GM23338 (cell line): ENCODE data around the gene SFT2D3. TPM values are rescaled to one million over a fixed set of nuclear protein-coding genes. Genes with fewer than 3 reads are reported as not detected.
A peak's percentile ranks its signal among the peaks of the same experiment; 100 is the strongest.

Experiments used
- ATAC-seq: fragments of 200-7000 bp; cut with Tn5 transposase; 3 replicates; pipeline ENCODE4 v1.9.1; 2020
- DNase-seq: peaks from one replicate; pipeline ENCODE4 v3.0.0-alpha.2; 2015; ENCODE audit warnings: low spot score
- H2AFZ ChIP-seq: fragments of 200-600 bp; sonication (generic); 2 replicates; pipeline ENCODE4 v1.8.0; 2016; ENCODE audit warnings: antibody characterized with exemption, mild to moderate bottlenecking, moderate library complexity
- H3F3A ChIP-seq: fragments of 200-600 bp; sonication (generic); replicated peaks from 2 replicates; pipeline ENCODE4 v1.8.0; 2017; ENCODE audit warnings: antibody characterized with exemption, mixed run types, low read depth
- H3K27ac ChIP-seq: fragments of 200-600 bp; sonication (generic); 2 replicates; pipeline ENCODE4 v1.6.1; 2016; ENCODE audit warnings: low read depth
- H3K27me3 ChIP-seq: fragments of 200-600 bp; sonication (generic); 2 replicates; pipeline ENCODE4 v1.8.0; 2016; ENCODE audit warnings: mild to moderate bottlenecking, mixed run types, moderate library complexity; ENCODE audit not compliant: insufficient read depth
- H3K36me3 ChIP-seq: fragments of 200-600 bp; sonication (generic); 2 replicates; pipeline ENCODE4 v1.8.0; 2016; ENCODE audit warnings: mild to moderate bottlenecking; ENCODE audit not compliant: insufficient read depth
- H3K4me1 ChIP-seq: fragments of 200-600 bp; sonication (generic); 2 replicates; pipeline ENCODE4 v1.8.0; 2016; ENCODE audit warnings: mild to moderate bottlenecking, moderate library complexity; ENCODE audit not compliant: insufficient read depth
- H3K4me2 ChIP-seq: fragments of 200-600 bp; sonication (generic); 2 replicates; pipeline ENCODE4 v1.7.1; 2017; ENCODE audit warnings: mixed run types
- H3K4me3 ChIP-seq: fragments of 200-600 bp; sonication (generic); 2 replicates; pipeline ENCODE4 v1.6.1; 2016; ENCODE audit warnings: mixed run types
- H3K79me2 ChIP-seq: fragments of 200-600 bp; sonication (generic); replicated peaks from 2 replicates; pipeline ENCODE4 v1.8.0; 2017; ENCODE audit warnings: mild to moderate bottlenecking; ENCODE audit not compliant: insufficient read depth
- H3K9me2 ChIP-seq: fragments of 200-600 bp; sonication (generic); 2 replicates; pipeline ENCODE4 v1.8.0; 2017; ENCODE audit not compliant: insufficient read depth
- H4K20me1 ChIP-seq: fragments of 200-600 bp; sonication (generic); replicated peaks from 2 replicates; pipeline ENCODE4 v1.8.0; 2017; ENCODE audit warnings: mild to moderate bottlenecking; ENCODE audit not compliant: insufficient read depth
- H3K27ac Mint-ChIP-seq: 2 replicates; pipeline ENCODE4 v1.8.0; 2020; ENCODE audit warnings: inconsistent platforms, mild to moderate bottlenecking, moderate library complexity, mixed read lengths
- H3K27me3 Mint-ChIP-seq: 3 replicates; pipeline ENCODE4 v1.8.0; 2022; ENCODE audit warnings: low read depth, mild to moderate bottlenecking, moderate library complexity, mixed read lengths, inconsistent platforms; ENCODE audit not compliant: insufficient read depth, poor library complexity
- H3K36me3 Mint-ChIP-seq: 3 replicates; pipeline ENCODE4 v1.8.0; 2021; ENCODE audit warnings: low read depth, mild to moderate bottlenecking, inconsistent platforms, moderate library complexity, mixed read lengths
- H3K4me1 Mint-ChIP-seq: 3 replicates; pipeline ENCODE4 v1.8.0; 2020; ENCODE audit warnings: mild to moderate bottlenecking, inconsistent platforms, mixed read lengths
- H3K4me3 Mint-ChIP-seq: 3 replicates; pipeline ENCODE4 v1.8.0; 2021; ENCODE audit warnings: moderate library complexity, mild to moderate bottlenecking, inconsistent platforms, mixed read lengths
- H3K9me3 Mint-ChIP-seq: 3 replicates; pipeline ENCODE4 v1.8.0; 2020; ENCODE audit warnings: moderate library complexity, mild to moderate bottlenecking, inconsistent platforms, mixed read lengths
- EZH2phosphoT487 ChIP-seq: fragments of 200-600 bp; sonication (generic); IDR thresholded peaks from one replicate; pipeline ENCODE4 v1.8.1; 2018; ENCODE audit warnings: antibody characterized with exemption; ENCODE audit not compliant: unreplicated experiment
- NANOG ChIP-seq: IDR thresholded peaks from 2 replicates; pipeline ENCODE4 v1.6.1; 2016; ENCODE audit warnings: antibody characterized with exemption, borderline replicate concordance
- ZNF331 ChIP-seq: fragments of 250-450 bp; sonication (Bioruptor Pico); IDR thresholded peaks from 2 replicates; pipeline ENCODE4 v1.5.0; 2020; ENCODE audit warnings: low read depth, mild to moderate bottlenecking, moderate library complexity
- polyA plus RNA-seq: library from polyadenylated mRNA; unstranded; fragments of >200 nt; fragmentation: Nextera tagmentation; extraction: Ambion mirVana; gene quantifications from 2 replicates; pipeline ENCODE4 v1.2.1, GENCODE V29; 2016
- total RNA-seq: library from RNA; depleted of rRNA; stranded (reverse); fragments of >200 nt; shearing (Covaris generic); gene quantifications from 2 replicates; pipeline ENCODE4 v1.2.3, GENCODE V29; 2014
- TF ChIP-seq, protein P1 (sequence below): fragments of 250-450 bp; sonication (Bioruptor Pico); IDR thresholded peaks from 2 replicates; pipeline ENCODE4 v1.5.0; 2020; ENCODE audit warnings: mild to moderate bottlenecking, moderate library complexity
- TF ChIP-seq, protein P2 (sequence below): IDR thresholded peaks from 2 replicates; pipeline ENCODE4 v1.6.1; 2016; ENCODE audit warnings: antibody characterized with exemption
- TF ChIP-seq, protein P3 (sequence below): IDR thresholded peaks from one replicate; pipeline ENCODE4 v1.6.1; 2018; ENCODE audit warnings: antibody characterized with exemption; ENCODE audit not compliant: unreplicated experiment

SFT2D3 gene
- total and polyA plus RNA-seq, 2 experiments from 2014 or later: 13.7 TPM; not detected in 1

DNA sequence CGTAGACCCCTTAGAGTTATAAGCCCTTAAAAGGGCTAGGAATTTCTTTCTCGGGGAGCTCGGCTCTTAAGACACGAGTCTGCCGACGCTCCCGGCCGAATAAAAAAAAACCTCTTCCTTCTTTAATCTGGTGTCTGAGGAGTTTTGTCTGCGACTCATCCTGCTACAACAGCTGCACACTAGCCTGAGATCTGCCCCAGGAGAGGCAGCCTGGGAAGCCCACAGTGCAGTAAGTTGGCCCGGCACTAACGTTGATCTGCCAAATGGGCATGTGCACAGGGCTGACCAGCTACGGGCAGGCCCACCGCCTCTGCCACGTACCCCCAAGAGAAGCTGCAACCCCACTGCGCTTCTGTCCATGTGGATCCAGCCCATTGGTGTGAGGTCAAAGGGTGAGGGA is 17.5 kb upstream of the SFT2D3 start (continued):
- TF ChIP-seq, protein P1, sequence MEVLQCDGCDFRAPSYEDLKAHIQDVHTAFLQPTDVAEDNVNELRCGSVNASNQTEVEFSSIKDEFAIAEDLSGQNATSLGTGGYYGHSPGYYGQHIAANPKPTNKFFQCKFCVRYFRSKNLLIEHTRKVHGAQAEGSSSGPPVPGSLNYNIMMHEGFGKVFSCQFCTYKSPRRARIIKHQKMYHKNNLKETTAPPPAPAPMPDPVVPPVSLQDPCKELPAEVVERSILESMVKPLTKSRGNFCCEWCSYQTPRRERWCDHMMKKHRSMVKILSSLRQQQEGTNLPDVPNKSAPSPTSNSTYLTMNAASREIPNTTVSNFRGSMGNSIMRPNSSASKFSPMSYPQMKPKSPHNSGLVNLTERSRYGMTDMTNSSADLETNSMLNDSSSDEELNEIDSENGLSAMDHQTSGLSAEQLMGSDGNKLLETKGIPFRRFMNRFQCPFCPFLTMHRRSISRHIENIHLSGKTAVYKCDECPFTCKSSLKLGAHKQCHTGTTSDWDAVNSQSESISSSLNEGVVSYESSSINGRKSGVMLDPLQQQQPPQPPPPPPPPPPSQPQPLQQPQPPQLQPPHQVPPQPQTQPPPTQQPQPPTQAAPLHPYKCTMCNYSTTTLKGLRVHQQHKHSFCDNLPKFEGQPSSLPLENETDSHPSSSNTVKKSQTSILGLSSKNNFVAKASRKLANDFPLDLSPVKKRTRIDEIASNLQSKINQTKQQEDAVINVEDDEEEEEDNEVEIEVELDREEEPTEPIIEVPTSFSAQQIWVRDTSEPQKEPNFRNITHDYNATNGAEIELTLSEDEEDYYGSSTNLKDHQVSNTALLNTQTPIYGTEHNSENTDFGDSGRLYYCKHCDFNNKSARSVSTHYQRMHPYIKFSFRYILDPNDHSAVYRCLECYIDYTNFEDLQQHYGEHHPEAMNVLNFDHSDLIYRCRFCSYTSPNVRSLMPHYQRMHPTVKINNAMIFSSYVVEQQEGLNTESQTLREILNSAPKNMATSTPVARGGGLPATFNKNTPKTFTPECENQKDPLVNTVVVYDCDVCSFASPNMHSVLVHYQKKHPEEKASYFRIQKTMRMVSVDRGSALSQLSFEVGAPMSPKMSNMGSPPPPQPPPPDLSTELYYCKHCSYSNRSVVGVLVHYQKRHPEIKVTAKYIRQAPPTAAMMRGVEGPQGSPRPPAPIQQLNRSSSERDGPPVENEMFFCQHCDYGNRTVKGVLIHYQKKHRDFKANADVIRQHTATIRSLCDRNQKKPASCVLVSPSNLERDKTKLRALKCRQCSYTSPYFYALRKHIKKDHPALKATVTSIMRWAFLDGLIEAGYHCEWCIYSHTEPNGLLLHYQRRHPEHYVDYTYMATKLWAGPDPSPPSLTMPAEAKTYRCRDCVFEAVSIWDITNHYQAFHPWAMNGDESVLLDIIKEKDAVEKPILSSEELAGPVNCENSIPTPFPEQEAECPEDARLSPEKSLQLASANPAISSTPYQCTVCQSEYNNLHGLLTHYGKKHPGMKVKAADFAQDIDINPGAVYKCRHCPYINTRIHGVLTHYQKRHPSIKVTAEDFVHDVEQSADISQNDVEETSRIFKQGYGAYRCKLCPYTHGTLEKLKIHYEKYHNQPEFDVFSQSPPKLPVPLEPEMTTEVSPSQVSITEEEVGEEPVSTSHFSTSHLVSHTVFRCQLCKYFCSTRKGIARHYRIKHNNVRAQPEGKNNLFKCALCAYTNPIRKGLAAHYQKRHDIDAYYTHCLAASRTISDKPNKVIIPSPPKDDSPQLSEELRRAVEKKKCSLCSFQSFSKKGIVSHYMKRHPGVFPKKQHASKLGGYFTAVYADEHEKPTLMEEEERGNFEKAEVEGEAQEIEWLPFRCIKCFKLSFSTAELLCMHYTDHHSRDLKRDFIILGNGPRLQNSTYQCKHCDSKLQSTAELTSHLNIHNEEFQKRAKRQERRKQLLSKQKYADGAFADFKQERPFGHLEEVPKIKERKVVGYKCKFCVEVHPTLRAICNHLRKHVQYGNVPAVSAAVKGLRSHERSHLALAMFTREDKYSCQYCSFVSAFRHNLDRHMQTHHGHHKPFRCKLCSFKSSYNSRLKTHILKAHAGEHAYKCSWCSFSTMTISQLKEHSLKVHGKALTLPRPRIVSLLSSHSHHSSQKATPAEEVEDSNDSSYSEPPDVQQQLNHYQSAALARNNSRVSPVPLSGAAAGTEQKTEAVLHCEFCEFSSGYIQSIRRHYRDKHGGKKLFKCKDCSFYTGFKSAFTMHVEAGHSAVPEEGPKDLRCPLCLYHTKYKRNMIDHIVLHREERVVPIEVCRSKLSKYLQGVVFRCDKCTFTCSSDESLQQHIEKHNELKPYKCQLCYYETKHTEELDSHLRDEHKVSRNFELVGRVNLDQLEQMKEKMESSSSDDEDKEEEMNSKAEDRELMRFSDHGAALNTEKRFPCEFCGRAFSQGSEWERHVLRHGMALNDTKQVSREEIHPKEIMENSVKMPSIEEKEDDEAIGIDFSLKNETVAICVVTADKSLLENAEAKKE (CRISPR knock-in tag): no peak
- no peak for TF ChIP-seq EZH2phosphoT487
- TF ChIP-seq, protein P2, sequence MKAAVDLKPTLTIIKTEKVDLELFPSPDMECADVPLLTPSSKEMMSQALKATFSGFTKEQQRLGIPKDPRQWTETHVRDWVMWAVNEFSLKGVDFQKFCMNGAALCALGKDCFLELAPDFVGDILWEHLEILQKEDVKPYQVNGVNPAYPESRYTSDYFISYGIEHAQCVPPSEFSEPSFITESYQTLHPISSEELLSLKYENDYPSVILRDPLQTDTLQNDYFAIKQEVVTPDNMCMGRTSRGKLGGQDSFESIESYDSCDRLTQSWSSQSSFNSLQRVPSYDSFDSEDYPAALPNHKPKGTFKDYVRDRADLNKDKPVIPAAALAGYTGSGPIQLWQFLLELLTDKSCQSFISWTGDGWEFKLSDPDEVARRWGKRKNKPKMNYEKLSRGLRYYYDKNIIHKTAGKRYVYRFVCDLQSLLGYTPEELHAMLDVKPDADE: no peak

DNA sequence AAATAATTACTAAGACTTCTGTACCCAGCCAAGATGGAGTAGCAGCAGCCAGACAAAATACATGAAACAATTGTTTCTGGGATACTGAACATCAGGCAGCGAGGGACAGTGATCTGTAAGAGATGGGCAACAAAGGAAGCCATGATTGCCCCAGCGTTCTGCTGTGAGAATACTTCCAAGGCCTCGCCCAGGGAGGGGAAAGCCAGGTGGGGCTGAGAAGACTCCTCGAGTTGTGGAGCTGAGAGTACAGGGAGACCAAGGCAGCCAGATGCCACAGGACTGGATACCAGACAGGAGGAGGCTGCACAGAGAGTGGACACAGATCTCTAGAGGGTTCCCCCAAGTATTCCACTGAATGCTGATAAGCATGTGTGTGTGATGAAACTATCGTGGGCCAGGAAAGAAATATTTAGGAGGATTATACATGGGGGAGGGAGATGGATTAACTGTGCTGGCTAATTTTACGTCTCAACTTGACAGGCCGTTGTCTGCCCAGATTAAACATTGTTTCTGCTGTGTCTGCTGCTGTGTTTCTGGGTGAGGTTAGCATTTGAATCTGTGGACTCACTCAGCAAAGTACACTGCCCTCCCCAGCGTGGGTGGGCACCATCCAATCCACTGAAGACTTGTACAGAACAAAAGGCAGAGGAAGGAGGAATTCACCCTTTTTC is 15.8 kb upstream of the SFT2D3 start:
- ATAC-seq: no peak
- no peaks in the 10 kb centered on the region for H3F3A ChIP-seq
- TF ChIP-seq NANOG (no peak), ZNF331 (CRISPR knock-in tag) (no peak)
- TF ChIP-seq, protein P3, sequence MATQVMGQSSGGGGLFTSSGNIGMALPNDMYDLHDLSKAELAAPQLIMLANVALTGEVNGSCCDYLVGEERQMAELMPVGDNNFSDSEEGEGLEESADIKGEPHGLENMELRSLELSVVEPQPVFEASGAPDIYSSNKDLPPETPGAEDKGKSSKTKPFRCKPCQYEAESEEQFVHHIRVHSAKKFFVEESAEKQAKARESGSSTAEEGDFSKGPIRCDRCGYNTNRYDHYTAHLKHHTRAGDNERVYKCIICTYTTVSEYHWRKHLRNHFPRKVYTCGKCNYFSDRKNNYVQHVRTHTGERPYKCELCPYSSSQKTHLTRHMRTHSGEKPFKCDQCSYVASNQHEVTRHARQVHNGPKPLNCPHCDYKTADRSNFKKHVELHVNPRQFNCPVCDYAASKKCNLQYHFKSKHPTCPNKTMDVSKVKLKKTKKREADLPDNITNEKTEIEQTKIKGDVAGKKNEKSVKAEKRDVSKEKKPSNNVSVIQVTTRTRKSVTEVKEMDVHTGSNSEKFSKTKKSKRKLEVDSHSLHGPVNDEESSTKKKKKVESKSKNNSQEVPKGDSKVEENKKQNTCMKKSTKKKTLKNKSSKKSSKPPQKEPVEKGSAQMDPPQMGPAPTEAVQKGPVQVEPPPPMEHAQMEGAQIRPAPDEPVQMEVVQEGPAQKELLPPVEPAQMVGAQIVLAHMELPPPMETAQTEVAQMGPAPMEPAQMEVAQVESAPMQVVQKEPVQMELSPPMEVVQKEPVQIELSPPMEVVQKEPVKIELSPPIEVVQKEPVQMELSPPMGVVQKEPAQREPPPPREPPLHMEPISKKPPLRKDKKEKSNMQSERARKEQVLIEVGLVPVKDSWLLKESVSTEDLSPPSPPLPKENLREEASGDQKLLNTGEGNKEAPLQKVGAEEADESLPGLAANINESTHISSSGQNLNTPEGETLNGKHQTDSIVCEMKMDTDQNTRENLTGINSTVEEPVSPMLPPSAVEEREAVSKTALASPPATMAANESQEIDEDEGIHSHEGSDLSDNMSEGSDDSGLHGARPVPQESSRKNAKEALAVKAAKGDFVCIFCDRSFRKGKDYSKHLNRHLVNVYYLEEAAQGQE: no peak
- TF ChIP-seq, protein P2: no peak

More for the DNA sequence above, 15.8 kb upstream of the SFT2D3 start:
- peaks cover 11% of the 10 kb centered on the region; the same call in 2 of the 3 replicates for H3K36me3 Mint-ChIP-seq
- H3K36me3 ChIP-seq: no peaks in the 10 kb centered on the region
- no peak overlapping the region for H3K27ac Mint-ChIP-seq
- no peak overlapping the region for H3K4me3 ChIP-seq
- peaks cover 2% of the 10 kb centered on the region; the same call in 1 of the 3 replicates for H3K4me1 Mint-ChIP-seq
- H3K27me3 ChIP-seq: no peaks in the 10 kb centered on the region
- H3K79me2 ChIP-seq: no peaks in the 10 kb centered on the region
- peaks cover 4% of the 10 kb centered on the region for H3K27me3 Mint-ChIP-seq
- H3K27ac ChIP-seq: no peak overlapping the region
- H3K4me1 ChIP-seq: no peaks in the 10 kb centered on the region
- H3K9me3 Mint-ChIP-seq: peaks cover 24% of the 10 kb centered on the region
- H3K4me2 ChIP-seq: no peak overlapping the region
- H3K4me3 Mint-ChIP-seq: no peak overlapping the region
- H4K20me1 ChIP-seq: no peaks in the 10 kb centered on the region
- H2AFZ ChIP-seq: peak overlapping the region; percentile 52; the same call in 1 of the 2 replicates
- DNase-seq: no peak
- no peaks in the 10 kb centered on the region for H3K9me2 ChIP-seq
